ENCODE results near the gene WDTC1.

GRCh38 chr1:27318596-27318995, 84.2 kb downstream of the WDTC1 start:
- TF ChIP-seq SIN3A (conservative IDR thresholded peaks at IDR 0.05 in 1 of 2, IDR thresholded peaks at IDR 0.05 in 1 of 2; ENCODE audit: low read depth in 1 of 2, low read length in 2 of 2) = no peak
- TF ChIP-seq CTCF (IDR thresholded peaks at IDR 0.05; ENCODE audit: control extremely low read depth in 1 of 3, insufficient read depth in 1 of 3, low read depth in 1 of 3, low read length in 3 of 3) = no peak
- no peak for TF ChIP-seq EP300 (IDR thresholded peaks at IDR 0.05; ENCODE audit: borderline replicate concordance in 1 of 2, low read depth in 2 of 2, low read length in 2 of 2)
- no peak for TF ChIP-seq TAF1 (IDR thresholded peaks at IDR 0.05; ENCODE audit: low read depth, low read length)
- TF ChIP-seq RNF2 (IDR thresholded peaks at IDR 0.05; ENCODE audit: borderline replicate concordance, low read depth, low read length, missing control alignments, poor library complexity, severe bottlenecking) = no peak
- no peak for TF ChIP-seq CEBPB (IDR thresholded peaks at IDR 0.05; ENCODE audit: low read depth, low read length)
- no peak for TF ChIP-seq MAX (IDR thresholded peaks at IDR 0.05)
- no peak for TF ChIP-seq KDM1A (IDR thresholded peaks at IDR 0.05; ENCODE audit: borderline replicate concordance, low read length)
- TF ChIP-seq SUZ12 (IDR thresholded peaks at IDR 0.05; ENCODE audit: low read length) = no peak
- TF ChIP-seq E2F6 (IDR thresholded peaks at IDR 0.05) = no peak
- no peak for TF ChIP-seq SP1 (IDR thresholded peaks at IDR 0.05; ENCODE audit: low read depth, low read length)
